Stimulated activated naive B cell treated with anti-CD40 and anti-IgM and Interleukin-4, amounts not matched to agents 10 μg/mL and 1 μg/mL and 100 μg/mL, for 72 hours (primary cell): Measurements from ENCODE around the gene CCSER1.
"Not testable (repeated sequence)": the region's sequence is repeated elsewhere in the genome, so short reads cannot be mapped to it uniquely, and the experiment has no call there.

Experiments used
- ATAC-seq, 2 donors: fragments of 150-1000 bp; cut with Tn5 transposase; replicated peaks; 2 replicates each; pipeline ENCODE4 v1.10.0; 2021; ENCODE audit warnings: moderate library complexity in 1 of 2
- DNase-seq: peaks from one replicate; pipeline ENCODE4 v3.0.0; 2021
- H3K27ac Mint-ChIP-seq: one replicate; pipeline ENCODE4 v1.8.0; 2022; ENCODE audit warnings: mild to moderate bottlenecking, mixed read lengths
- H3K27me3 Mint-ChIP-seq, 2 donors: one replicate each; pipeline ENCODE4 v1.8.0; 2022; ENCODE audit warnings: mixed read lengths in 2 of 2
- H3K36me3 Mint-ChIP-seq, 2 donors: one replicate each; pipeline ENCODE4 v1.8.0; 2022; ENCODE audit warnings: mixed read lengths in 2 of 2, mild to moderate bottlenecking in 1 of 2
- H3K4me1 Mint-ChIP-seq, 2 donors: one replicate each; pipeline ENCODE4 v1.8.0; 2022; ENCODE audit warnings: mixed read lengths in 2 of 2, mild to moderate bottlenecking in 1 of 2
- H3K4me3 Mint-ChIP-seq, 2 donors: one replicate each; pipeline ENCODE4 v1.8.0; 2022; ENCODE audit warnings: mild to moderate bottlenecking in 2 of 2, mixed read lengths in 2 of 2, moderate library complexity in 1 of 2
- H3K9me3 Mint-ChIP-seq, 2 donors: one replicate each; pipeline ENCODE4 v1.8.0; 2022; ENCODE audit warnings: mixed read lengths in 2 of 2, mild to moderate bottlenecking in 1 of 2

Gene CCSER1

DNA sequence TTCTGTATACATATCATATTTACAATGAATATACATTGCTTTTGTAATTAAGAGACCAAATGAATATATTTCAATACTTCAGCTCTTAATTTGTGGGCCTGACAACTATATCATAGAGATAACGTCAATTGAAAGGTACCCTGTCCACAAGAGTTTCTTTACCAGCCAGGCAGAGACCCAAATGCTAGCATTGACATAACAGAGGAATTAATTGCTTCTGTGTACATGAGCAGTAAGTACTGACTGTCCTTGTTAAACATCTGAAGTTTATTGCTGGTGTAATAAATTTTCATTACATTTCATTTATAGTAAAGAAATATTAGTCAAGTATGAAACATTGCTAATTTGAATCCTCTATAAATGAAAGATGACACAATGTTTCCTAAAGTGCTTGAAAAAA, 910.8 kb downstream of the CCSER1 start:
- no peak overlapping the region for H3K27ac Mint-ChIP-seq
- H3K36me3 Mint-ChIP-seq = no peaks in the 10 kb centered on the region
- no peak for DNase-seq
- H3K4me3 Mint-ChIP-seq = no peak overlapping the region
- no peak for ATAC-seq
- H3K27me3 Mint-ChIP-seq = no peaks in the 10 kb centered on the region
- peaks cover 0 to 2% of the 10 kb centered on the region in 2 donors for H3K9me3 Mint-ChIP-seq
- no peaks in the 10 kb centered on the region for H3K4me1 Mint-ChIP-seq

- ATAC-seq (no peak), DNase-seq (no peak)
- Mint-ChIP-seq H3K36me3 (no peaks in the 10 kb centered on the region), H3K27ac (no peak overlapping the region), H3K4me3 (no peak overlapping the region), H3K4me1 (no peaks in the 10 kb centered on the region), H3K27me3 (no peaks in the 10 kb centered on the region), H3K9me3 (peaks cover 7 to 9% of the 10 kb centered on the region in 2 donors)
These were observed 930.7 kb downstream of the CCSER1 start for GRCh38 chr4:91057871-91058270.

- H3K27me3 Mint-ChIP-seq = no peaks in the 10 kb centered on the region
- no peak for ATAC-seq
- no peak overlapping the region for H3K27ac Mint-ChIP-seq
- H3K9me3 Mint-ChIP-seq = peaks cover 7 to 9% of the 10 kb centered on the region in 2 donors
- H3K36me3 Mint-ChIP-seq = no peaks in the 10 kb centered on the region
- H3K4me3 Mint-ChIP-seq = no peak overlapping the region
- no peak for DNase-seq
- no peaks in the 10 kb centered on the region for H3K4me1 Mint-ChIP-seq
These were observed 931.2 kb downstream of the CCSER1 start for GRCh38 chr4:91058345-91058744.

- ATAC-seq = no peak
- DNase-seq = no peak
- no peak overlapping the region for H3K27ac Mint-ChIP-seq
These were observed 937.1 kb downstream of the CCSER1 start for GRCh38 chr4:91064157-91064853.

GRCh38 chr4:91065117-91065516, 937.9 kb downstream of the CCSER1 start:
- no peaks in the 10 kb centered on the region for H3K4me1 Mint-ChIP-seq
- no peak overlapping the region for H3K27ac Mint-ChIP-seq
- DNase-seq (no peak), ATAC-seq (no peak)
- no peaks in the 10 kb centered on the region for H3K36me3 Mint-ChIP-seq
- peaks cover 0 to 1% of the 10 kb centered on the region in 2 donors for H3K9me3 Mint-ChIP-seq
- no peaks in the 10 kb centered on the region for H3K27me3 Mint-ChIP-seq
- no peak overlapping the region for H3K4me3 Mint-ChIP-seq

More at GRCh38 chr4:91064157-91064853, 937.1 kb downstream of the CCSER1 start:
- Mint-ChIP-seq H3K36me3 (no peaks in the 10 kb centered on the region), H3K27me3 (no peaks in the 10 kb centered on the region), H3K4me3 (no peak overlapping the region), H3K4me1 (no peaks in the 10 kb centered on the region), H3K9me3 (peaks cover 0 to 1% of the 10 kb centered on the region in 2 donors)

GRCh38 chr4:91070736-91071135, 943.5 kb downstream of the CCSER1 start:
- no peaks in the 10 kb centered on the region for H3K4me1 Mint-ChIP-seq
- no peak overlapping the region for H3K27ac Mint-ChIP-seq
- H3K4me3 Mint-ChIP-seq = no peak overlapping the region
- DNase-seq (no peak), ATAC-seq (no peak)
- no peaks in the 10 kb centered on the region for H3K27me3 Mint-ChIP-seq
- no peaks in the 10 kb centered on the region for H3K36me3 Mint-ChIP-seq
- no peaks in the 10 kb centered on the region for H3K9me3 Mint-ChIP-seq

DNA sequence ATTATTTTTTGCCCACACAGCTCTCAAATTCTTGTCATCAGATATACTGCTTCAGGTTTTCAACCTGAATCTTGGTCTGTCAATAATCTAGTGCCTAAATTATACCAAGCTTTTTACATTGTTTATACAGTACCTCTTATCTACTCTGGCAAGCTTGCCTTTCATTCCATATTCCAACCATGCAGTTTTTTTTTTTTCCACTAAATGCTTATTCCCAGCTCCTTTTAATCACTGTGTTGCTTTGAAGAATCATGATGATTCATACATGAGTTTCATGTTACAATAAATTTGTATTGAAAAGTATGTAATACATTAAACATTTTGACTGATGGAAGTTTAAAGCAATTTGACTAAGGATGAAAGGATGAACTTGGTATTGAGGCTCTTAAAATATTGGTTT, 949.0 kb downstream of the CCSER1 start:
- ATAC-seq (no peak), DNase-seq (no peak)
- H3K4me3 Mint-ChIP-seq = no peak overlapping the region
- peaks cover 9 to 26% of the 10 kb centered on the region in 2 donors for H3K9me3 Mint-ChIP-seq
- no peaks in the 10 kb centered on the region for H3K4me1 Mint-ChIP-seq
- H3K36me3 Mint-ChIP-seq = peaks cover 0 to 3% of the 10 kb centered on the region in 2 donors
- H3K27me3 Mint-ChIP-seq = no peaks in the 10 kb centered on the region
- H3K27ac Mint-ChIP-seq = no peak overlapping the region

- ATAC-seq (no peak), DNase-seq (no peak)
- Mint-ChIP-seq H3K4me3 (no peak overlapping the region), H3K27me3 (no peaks in the 10 kb centered on the region), H3K4me1 (peaks cover 5 to 9% of the 10 kb centered on the region in 2 donors), H3K27ac (no peak overlapping the region), H3K9me3 (peaks cover 0 to 6% of the 10 kb centered on the region in 2 donors), H3K36me3 (no peaks in the 10 kb centered on the region)
These were observed 958.8 kb downstream of the CCSER1 start for GRCh38 chr4:91085961-91086360.

DNA sequence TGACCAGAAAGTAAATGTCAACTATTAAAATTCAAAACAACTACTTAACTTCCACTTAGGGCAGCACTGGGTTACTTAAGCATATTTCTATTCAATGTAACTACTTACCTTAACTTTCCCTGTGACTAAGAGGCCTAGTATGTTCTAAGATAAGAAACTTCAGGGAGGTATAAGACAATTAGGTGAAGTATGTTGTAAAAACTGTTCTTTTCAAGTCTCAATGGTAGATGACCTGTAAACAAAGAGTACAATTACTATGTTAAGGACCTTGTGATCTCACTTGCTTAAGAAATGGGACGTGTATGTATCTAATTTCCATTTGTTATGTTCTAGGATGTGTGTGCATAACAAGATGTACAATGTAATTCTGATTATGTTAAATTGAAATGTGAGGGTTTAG, 960.5 kb downstream of the CCSER1 start:
- no peak for ATAC-seq
- peaks cover 0 to 2% of the 10 kb centered on the region in 2 donors for H3K9me3 Mint-ChIP-seq
- no peaks in the 10 kb centered on the region for H3K27me3 Mint-ChIP-seq
- no peaks in the 10 kb centered on the region for H3K36me3 Mint-ChIP-seq
- H3K27ac Mint-ChIP-seq = no peak overlapping the region
- H3K4me1 Mint-ChIP-seq = peaks cover 5 to 9% of the 10 kb centered on the region in 2 donors
- no peak for DNase-seq
- H3K4me3 Mint-ChIP-seq = no peak overlapping the region

DNA sequence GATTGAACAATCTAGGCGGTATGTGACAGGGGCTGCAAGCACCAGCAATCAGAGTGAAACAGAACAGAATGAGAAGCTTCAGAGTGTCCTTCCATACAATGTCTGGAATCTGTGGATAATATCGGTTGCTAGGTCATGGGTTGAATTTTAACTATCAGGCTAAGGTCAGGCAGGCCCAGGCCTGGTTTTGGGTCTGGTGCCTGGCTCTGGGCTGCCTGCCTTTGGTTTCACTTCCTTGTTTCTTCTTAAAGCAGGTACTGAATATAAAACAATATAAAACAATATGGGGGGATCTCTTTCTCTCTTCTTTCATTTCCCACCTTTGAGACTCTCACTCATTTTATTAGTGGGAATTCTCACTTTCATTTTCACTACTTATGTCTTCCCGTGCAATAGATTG, 962.0 kb downstream of the CCSER1 start:
- H3K27me3 Mint-ChIP-seq = no peaks in the 10 kb centered on the region
- H3K36me3 Mint-ChIP-seq = no peaks in the 10 kb centered on the region
- ATAC-seq (no peak), DNase-seq (no peak)
- peaks cover 5 to 9% of the 10 kb centered on the region in 2 donors for H3K4me1 Mint-ChIP-seq
- H3K9me3 Mint-ChIP-seq = peaks cover 0 to 3% of the 10 kb centered on the region in 2 donors
- no peak overlapping the region for H3K27ac Mint-ChIP-seq
- no peak overlapping the region for H3K4me3 Mint-ChIP-seq

GRCh38 chr4:91092398-91092980, 965.3 kb downstream of the CCSER1 start:
- Mint-ChIP-seq H3K4me3 (no peak overlapping the region), H3K9me3 (peaks cover 0 to 10% of the 10 kb centered on the region in 2 donors), H3K27ac (no peak overlapping the region), H3K27me3 (no peaks in the 10 kb centered on the region), H3K4me1 (peaks cover 5 to 9% of the 10 kb centered on the region in 2 donors), H3K36me3 (no peaks in the 10 kb centered on the region)
- no peak for DNase-seq
- no peak for ATAC-seq

DNA sequence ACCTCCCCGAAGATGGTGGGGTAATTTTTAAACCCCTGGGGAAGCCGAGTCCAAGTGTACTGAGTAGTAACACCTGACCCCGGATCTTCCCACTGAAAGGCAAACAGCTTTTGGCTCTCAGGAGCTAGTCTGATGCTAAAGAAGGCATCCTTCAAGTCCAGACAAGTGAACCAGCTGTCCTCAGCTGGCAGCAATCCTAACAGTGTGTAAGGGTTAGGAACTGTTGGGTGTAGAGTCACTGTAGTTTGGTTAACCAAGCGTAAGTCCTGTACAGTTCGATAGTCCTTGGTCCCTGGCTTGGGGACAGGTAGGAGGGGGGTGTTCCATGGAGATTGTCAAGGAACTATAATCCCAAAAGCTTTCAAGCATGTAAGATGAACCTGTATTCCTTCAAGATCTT, 967.0 kb downstream of the CCSER1 start:
- not testable (repeated sequence) for H3K27ac Mint-ChIP-seq, H3K36me3 Mint-ChIP-seq, DNase-seq, H3K4me1 Mint-ChIP-seq, H3K27me3 Mint-ChIP-seq, H3K4me3 Mint-ChIP-seq, ATAC-seq
- H3K9me3 Mint-ChIP-seq = peaks cover 0 to 10% of the 10 kb centered on the region in 2 donors

DNA sequence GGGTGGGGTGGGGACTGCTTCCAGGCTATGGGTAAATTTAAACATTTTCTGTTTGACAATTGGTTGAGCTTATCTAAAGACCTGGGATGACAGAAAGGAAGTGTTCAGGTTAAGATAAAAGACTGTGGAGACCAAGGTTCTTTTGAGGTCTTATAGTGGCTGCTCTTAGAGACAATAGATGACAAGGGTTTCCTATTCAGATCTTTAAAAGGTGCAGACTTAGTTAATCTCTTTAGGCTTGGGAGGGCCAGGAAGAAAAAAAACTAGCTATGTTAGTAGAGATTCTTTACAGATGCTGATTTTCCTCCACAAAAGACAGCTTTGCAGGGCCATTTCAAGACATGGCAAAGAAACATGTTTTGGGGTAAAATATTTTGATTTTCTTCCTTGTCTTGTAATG, 972.5 kb downstream of the CCSER1 start:
- no peak for DNase-seq
- no peak for ATAC-seq
- Mint-ChIP-seq H3K4me3 (no peak overlapping the region), H3K4me1 (no peaks in the 10 kb centered on the region), H3K36me3 (no peaks in the 10 kb centered on the region), H3K9me3 (peaks cover 11 to 15% of the 10 kb centered on the region in 2 donors), H3K27me3 (no peaks in the 10 kb centered on the region), H3K27ac (no peak overlapping the region)

DNA sequence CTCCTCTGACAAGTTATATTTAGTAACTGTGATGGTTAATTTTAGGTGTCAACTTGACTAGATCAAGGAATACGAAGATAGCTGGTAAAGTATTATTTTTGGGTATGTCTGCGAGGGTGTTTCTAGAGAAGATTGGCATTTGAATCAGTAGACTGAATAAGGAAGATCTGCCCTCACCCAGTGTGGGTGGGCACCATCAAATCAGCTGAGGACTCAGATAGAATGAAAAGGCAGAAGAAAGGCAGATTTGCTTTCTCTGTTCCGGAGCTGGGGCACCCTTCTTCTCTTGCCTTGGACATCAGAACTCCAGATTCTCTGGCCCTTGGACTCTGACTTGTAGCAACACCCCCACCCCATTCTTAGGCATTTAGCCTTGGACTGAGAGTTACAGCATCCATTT, 981.6 kb downstream of the CCSER1 start:
- Mint-ChIP-seq H3K4me1 (no peaks in the 10 kb centered on the region), H3K9me3 (peaks cover 9% of the 10 kb centered on the region in 2 donors), H3K27ac (no peak overlapping the region), H3K27me3 (no peaks in the 10 kb centered on the region), H3K36me3 (no peaks in the 10 kb centered on the region), H3K4me3 (no peak overlapping the region)
- ATAC-seq (no peak), DNase-seq (no peak)

DNA sequence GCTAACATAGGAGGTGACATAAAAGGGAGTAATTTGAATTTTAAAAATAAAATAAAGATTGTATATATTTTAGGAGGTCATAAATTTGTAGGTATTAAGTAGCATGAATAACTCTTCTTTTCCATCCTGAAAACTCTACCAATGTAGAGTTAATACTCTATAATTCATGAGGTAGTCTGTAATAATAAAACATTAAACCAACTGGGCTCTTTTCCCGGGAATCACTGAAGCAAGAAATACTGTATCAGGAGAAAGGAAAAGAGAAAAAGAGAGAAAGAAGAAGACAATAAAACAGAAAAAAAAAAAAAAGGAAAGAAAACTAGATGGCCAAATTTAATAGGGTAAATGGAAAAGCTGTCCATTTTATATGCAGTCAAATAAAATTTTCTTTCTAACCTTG, 984.4 kb downstream of the CCSER1 start:
- Mint-ChIP-seq H3K36me3 (no peaks in the 10 kb centered on the region), H3K27ac (no peak overlapping the region), H3K4me3 (no peak overlapping the region), H3K4me1 (no peaks in the 10 kb centered on the region), H3K9me3 (no peaks in the 10 kb centered on the region), H3K27me3 (no peaks in the 10 kb centered on the region)
- no peak for ATAC-seq
- no peak for DNase-seq
